ENCODE measurements around the gene SDK2.
"Not testable (repeated sequence)": the region's sequence is repeated elsewhere in the genome, so short reads cannot be mapped to it uniquely, and the experiment has no call there.

SDK2 gene

DNA sequence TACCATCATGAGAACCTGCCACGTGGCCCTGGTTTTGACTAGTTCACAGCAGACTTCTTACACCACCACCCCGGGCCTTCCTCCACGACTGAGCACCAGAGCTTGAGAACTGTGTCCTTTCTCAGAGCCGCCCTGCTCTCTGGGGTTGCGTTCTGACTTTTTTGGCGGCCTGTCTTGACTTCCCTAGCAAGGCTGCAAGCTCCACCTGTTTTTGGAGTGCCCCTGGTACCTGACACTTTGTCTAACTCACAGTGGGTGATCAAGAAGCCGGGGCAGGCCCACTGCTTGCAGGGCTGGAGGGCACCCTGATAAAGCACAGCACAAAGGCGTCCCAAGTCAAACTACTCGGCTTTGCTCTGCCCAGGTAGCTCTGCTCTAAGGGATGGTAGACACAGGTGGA, 154.3 kb downstream of the SDK2 start:
- DNase-seq (ENCODE audit: low read depth in 2 of 2) = no peak

DNA sequence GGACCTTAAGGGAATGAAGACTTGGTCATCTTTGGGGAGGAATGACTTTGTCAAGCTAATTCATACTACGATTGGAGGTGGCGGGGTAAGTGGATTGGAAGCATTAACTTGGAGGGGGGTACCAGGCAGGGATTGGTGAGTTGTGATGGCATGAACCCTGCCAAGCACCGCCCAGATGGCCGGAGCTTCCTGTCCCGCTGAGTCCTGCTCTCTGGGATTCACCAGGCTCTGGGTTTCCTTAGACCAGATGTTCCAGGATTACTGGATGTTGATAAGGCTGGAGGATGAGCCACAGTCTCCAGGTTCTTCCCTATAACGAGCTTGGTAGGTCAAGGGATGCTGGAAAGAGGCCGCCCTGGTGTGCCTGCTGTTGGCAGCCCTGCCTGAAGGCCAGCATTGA, 154.9 kb downstream of the SDK2 start:
- no peak for DNase-seq (ENCODE audit: low read depth in 2 of 2)

DNA sequence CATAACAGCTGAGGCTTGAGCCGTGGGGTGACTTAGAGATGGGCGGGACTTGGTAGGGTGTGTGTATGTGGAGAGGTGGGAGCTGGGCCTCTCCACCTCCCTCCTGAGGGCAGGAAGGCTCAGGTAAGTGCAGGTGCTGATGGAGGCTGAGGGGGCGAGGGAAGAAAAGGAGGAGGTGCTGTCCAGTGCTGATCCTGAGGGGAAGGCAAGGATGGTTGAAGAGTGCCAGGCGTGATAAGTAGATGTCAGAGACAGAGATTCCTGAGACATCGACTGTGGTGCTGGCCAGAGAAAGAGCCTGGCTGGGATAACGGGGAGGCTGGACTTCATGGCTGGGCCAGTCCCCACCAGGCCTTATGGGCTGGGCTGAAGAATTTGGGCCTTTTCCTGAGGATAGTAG, 159.1 kb downstream of the SDK2 start:
- no peak for DNase-seq (ENCODE audit: low read depth in 2 of 2)

DNA sequence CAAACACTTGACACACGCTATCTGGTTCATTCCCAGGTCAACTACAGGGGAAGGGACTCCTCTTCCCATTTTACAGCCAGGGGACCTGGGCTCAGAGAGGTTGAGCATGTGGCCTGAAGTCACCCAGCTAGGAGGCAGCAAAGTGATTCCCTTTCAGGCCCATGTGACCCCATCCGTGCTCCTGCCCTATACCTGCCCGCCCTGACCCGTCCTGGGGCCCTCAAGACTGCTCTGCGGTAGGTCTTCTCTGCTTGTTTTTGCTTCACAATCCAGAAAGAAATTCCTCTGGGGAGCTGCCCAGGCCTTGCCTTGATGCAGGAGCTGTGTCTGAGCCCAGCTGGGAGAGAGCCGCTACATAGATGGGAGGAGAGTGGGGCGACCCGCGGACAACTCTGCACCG, 161.4 kb downstream of the SDK2 start:
- DNase-seq (ENCODE audit: low read depth in 2 of 2) = no peak

DNA sequence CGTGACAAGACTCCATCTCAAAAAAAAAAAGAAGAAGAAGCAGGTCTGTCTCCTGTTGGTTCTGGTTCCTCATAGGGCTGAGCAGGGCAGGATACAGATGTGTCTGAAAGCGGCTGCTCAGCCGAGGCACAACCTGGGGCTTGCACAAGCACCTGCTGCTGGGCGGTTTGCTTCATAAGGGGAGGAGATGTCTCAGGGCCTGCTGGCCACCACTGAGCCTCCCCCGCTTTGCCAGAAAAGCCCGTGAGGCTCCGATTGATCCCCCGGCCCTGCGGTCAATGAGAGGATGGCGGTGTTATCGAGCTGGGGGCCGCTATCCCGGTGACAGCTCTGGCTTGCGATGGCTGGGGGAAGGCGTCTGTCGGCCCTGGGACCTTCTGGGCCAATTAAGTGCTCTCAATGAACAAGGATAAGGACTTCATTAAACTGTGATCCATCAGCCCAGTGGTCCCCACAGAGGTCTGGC, 162.0 kb downstream of the SDK2 start:
- DNase-seq (ENCODE audit: low read depth in 2 of 2) = no peak

DNA sequence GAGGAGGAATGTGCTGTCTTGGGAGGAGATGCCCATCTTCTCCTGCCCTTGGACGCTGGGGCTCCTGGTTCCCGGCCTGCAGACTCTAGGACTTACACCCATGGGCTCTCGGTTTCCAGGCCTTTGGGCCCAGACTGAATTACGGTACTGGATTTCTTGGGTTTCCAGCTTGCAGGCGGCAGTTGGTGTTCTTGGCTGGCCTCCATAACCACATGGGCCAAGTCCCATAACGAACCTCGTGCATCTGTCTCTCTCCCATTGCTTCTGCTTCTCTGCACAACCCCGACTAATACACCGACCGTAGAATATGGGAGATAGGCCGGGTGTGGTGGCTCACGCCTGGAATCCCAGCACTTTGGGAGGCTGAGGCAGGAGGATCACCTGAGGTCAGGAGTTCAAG, 162.6 kb downstream of the SDK2 start:
- DNase-seq (ENCODE audit: low read depth in 2 of 2) = no peak

DNA sequence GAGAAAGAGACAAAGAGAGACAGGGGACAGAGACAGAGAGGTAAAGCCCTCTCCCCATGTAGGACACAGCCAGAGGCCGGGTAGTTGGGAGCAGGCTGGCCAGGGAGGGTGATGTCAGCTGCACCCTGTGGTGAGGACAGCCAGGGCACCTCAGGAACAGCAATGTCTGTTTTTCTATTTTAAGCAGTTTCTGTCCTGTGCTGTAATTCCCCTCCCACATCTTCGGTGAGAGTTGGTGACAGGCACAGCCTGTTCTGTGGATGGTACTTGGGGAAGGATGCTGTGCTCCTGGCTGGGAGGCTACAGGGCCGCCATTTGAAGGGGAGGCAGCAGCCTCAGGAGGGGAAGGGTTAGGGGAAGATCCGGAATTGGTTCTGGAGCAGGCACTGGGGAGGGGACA, 163.5 kb downstream of the SDK2 start:
- DNase-seq (ENCODE audit: low read depth in 2 of 2) = no peak

DNA sequence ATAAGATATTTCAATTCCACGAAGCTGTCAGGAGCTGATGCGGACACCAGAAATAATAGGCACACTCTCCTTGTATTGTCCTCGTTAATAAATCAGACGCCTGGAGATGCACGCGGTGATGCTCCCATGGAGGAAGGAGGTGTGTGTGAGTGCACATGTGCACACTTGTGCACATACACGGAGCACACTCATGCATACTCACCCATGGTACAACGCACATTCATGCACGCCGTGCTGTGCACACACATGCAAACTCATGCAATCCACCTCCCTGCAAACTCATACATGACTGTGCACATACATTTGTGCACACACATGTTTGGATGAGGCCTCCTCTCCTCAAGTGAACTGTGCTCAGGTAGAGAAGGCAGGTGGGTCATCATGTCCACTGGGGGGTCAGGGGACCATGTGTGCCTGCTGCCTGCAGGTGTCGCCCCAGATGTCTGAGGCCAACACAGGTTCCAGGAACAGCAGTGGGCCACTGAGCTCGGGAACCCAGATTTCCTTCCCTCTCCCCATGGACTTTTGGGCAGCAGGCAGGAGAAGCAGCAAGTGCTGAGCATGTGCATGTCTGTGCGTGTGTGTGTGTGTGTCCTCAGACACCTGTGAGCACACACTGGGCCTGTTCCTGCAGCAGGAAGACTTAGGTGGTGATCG, 165.3 kb downstream of the SDK2 start:
- no peak for DNase-seq (ENCODE audit: low read depth in 2 of 2)

DNA sequence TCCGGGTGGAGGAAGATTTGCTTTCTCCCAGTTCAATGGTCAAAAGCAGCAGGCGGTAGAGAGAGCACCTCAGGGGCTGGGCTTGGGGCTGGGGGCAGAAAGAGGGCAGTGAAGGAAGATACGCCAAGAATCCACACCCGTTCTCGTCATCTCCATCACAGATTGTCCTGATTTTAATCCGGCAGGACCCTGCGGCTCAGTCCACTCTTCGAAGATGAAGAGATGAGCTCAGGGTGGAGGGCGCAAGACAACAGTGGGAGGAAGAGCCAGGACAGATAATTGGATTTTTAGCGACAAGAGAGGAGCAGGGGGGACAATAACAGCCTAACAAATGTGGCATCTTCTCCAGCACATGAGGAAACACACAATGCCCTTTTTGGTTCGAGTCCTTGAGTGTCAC, 165.9 kb downstream of the SDK2 start:
- DNase-seq (ENCODE audit: low read depth in 2 of 2) = no peak

DNA sequence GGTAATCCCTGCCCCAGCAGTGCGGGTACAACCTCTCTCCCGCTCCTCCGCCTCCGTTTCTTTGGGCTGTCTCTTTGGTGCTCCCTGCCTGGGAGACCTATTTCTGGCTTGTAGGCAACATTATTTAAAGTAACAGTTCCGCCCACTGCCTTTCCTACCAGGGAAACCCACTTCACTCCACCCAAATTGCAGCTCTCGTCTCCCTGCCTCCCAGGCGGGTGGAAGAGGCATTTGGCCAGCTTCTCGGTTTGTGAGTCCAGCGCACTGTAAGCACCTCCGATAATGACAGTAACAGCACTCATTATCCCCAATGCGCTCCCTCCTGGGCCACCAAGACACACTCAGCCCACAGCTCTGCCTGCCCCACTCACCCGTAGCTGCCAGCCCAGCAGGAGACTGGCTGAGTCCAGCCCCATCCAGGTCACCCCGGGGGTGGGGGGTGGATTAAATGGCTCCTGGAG, 167.3 kb downstream of the SDK2 start:
- DNase-seq (ENCODE audit: low read depth in 2 of 2) = no peak

DNA sequence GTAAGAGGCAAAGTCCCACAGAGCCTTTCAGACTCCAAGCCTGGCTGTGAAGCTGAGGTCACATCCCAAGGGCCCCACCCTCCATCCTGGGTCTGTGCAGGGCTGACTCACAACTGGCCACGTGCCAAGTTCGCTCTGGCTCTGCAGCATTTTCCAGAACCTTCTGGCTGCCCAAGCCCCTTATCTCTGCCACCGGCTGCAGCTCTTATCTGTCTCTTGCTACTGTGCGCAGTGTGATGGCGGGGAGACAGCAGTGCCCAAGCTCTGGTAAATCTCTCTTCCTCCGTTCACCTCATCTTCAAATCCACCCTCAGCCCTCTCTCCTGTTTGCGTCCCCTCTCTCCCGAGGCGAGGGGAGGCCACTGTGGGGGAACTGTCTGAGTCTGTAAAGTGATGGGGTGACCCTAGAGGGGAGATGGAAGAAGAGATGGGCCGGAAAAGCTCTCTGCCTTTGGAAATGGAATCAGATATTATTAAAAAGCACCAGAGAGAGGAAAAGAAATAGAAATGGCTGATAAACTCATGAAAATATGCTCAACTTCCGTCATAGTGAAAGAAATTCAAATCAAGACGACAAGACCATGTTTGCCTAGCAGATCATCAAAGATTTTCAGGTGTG, 169.8 kb downstream of the SDK2 start:
- no peak for DNase-seq (ENCODE audit: low read depth in 2 of 2)

DNA sequence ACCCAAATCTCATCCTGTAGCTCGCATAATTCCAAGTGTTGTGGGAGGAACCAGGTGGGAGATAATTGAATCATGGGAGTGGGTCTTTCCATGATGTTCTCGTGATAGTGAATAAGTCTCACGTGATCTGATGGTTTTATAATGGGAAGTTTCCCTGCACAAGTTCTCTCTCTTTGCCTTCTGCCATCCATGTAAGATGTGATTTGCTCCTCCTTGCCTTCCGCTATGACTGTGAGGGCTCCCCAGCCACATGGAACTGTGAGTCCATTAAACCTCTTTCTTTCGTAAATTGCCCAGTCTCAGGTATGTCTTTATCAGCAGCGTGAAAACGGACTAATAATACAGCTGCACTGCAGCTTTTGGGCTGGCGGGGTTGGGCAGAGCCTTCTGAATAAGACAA, 171.5 kb downstream of the SDK2 start:
- not testable (repeated sequence) for DNase-seq (ENCODE audit: low read depth in 2 of 2)

DNA sequence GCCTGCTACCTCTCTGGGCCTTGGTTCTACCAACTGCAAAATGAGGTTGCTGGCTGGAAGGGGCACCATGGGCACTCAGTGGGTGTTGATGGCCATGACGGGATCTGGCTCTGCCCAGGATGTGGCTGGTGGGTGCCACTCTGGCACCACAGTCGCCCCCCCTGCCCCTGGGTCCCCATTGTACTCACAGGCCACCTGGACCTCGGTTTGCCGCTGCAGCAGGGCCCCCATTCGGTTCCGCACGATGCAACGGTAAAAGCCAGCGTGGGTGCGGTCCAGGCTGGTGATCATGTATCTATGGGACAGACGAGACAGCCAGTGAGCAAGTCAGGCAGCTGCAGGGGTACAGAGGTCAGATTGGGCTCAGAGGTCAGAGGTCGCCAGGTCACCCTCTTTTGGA, 172.3 kb downstream of the SDK2 start:
- no peak for DNase-seq (ENCODE audit: low read depth in 2 of 2)

DNA sequence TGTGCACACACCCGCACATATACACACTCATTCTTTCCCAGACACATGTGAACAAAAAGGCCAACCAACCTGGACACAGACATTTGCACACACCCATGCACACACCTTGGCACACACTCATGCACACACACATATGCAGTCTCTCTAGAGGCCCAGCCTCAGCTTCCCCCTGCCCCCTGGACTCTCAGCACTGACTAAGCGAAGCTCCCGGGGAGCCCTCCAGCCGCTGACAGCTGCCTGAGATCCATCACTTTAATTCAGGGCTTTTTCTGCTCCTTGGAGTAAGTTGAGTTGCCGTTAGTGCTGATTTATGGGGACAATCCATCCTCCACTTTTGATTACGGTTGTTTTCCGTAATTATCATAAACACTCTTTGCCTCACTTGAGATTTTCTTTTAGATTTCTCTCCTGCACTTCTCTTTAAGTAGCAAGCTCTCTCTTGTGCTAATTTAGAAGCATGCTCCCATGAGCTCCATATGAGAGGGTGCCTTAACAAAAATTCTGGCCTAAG, 173.9 kb downstream of the SDK2 start:
- DNase-seq (ENCODE audit: low read depth in 2 of 2) = no peak

DNA sequence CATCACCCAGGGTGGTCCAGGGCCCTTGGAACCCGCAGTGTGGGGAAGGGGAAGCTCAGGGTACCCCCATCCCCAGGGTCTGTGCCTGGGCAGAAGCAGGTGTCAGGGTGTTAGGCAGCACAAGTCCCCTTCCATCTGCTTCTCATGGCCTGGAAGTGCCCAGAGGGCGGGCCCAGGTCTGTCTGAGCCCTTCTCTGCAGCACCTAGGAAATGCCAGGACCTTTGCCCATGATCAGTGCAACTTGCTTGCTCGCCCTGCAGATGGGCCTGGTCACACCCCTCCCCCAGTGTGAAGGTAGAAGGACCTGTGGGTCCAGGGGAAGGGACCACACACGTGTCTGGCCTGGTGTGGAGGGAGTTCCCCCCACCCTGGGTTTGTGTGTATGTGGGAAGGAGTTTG, 174.9 kb downstream of the SDK2 start:
- DNase-seq (ENCODE audit: low read depth in 2 of 2) = no peak

DNA sequence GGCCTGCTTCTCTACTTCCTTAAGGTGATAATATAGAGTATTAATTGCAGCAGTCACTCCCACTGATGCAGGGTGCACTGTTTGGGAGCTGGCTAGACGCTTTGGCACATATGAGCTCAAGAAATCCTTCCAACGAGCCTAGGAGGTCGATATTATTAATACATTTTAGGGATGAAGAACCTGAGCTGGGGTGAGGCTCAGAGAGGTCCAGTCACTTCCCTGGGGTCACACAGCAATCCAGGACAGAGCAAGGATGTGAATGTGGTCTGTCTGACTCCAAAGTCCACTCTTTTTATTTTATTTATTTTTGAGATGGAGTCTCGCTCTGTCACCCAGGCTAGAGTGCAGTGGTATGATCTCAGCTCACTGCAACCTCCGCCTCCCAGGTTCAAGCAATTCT, 176.0 kb downstream of the SDK2 start:
- DNase-seq (ENCODE audit: low read depth in 2 of 2) = no peak

DNA sequence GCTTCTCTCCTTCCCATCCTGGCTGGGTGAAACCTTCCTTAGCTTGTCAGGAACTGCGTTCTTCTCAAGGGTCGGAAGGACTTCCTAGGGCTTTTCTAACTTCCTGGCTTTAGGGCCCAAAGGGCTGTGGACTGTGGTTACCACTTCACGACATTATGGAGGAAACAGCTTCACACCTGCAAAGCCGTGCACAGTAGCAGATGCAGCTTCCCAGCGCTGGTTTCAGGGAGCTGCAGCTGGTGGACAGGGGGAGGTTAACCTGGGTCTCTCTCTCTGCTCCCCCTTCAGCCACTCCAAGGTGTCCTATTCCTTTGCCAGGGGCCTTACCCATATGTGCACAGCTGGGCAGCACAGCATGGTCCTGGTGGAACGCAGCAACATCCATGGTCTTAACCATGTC, 176.6 kb downstream of the SDK2 start:
- DNase-seq (ENCODE audit: low read depth in 2 of 2) = no peak

DNA sequence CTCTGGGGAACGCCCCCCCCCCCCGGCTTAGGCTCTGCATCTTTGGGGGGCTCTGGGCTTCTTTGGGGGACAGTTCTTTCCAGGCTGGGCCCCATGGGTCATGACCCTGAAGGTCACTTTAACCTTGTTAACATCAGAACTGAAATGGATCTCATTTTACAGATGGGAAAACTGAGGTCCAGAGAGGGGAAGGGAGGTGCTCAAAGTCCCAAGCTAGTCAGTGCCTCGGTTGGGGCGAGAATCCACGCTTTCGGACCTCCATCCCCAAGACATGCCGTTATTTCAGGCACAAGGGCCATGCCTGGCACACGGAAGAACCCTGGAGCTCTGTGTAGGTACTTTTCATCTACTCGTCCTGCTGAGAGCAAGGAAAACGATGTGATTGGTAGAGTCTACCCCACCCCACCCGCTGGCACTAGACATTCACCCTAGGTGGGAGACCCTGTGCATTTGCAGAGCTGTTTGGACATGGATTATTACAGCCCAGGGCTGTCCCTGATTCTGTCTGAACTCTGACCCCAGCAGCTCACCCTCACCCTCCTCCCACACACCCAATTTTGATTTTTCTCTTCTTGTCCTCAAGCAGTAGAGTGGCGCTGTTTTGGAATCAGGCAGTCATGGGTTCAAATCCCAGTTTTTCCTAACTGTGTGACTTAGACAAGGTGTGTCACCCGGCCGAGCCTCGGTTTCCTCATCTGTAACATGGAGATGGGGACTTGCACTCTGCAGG, 177.4 kb downstream of the SDK2 start:
- no peak for DNase-seq (ENCODE audit: low read depth in 2 of 2)

DNA sequence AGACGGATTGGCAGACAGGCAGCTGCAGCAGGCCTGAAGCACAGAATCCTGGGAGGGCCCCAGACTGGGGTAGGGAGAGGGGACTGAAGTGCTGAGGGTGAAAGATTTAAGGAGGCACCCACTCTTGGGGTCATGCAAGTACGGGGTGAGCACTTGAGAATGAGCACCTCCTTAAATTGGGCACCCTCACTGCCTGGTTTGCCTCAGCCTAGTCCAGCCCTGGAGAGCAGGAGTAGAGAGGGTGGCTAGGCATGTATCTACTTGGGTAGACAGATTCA, 178.4 kb downstream of the SDK2 start:
- no peak for DNase-seq (ENCODE audit: low read depth in 2 of 2)

DNA sequence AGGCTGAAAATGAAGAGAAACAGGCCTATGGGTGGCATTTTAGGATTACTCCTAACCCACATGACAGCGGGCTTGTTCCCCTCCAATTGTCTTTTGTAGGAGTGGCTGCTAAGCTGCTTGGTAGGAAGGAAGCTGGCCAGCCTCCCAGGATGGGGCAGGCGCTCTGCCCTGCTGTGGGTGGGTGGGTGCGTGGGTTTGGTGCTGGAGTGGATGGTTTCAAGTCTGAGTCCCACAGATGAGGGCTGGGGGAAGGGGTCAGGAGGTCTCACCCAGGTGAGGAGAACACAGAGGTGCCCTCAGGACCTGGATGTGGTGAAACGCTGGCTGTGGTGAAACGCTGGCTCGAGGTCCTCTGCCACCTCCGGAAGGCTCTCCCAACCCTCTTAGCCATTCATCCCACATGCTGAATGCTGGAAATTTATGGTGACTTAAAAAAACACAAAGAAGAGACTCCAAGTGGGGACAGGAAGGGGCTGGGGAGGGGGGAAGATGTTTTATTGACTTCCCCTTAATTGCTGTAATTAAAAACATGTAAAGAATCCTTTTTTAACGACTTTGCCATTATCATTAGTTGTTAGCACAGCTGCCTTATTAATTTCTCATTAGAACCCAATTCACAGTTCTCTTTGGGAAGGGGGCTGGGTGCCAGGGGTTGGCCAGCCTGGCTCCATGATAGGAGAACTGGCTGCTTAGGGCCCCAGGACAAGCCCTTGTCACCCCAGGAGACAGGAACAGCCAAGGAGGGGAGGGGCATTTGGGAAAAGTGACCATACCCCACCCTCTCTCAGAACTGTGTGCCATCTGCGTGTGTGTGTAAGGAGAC, 178.9 kb downstream of the SDK2 start:
- DNase-seq (ENCODE audit: low read depth in 2 of 2) = no peak

DNA sequence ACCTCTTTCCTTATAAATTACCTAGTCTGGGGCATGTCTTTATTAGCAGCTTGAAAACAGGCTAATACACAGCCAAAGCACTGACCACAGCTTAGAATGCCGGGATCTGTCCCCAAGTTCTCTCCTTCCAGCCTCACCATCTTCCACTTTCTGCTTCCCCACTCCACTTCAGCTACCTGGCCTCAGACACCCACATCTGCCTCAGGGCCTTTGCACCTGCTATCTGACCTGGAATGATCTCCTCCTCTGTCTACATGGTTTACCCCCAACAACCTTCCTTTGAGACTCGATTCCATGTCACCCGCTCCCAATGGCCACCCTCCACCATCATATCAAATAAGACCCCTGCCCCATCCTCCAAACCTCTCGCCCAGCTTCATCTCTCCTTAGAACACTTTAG, 179.8 kb downstream of the SDK2 start:
- DNase-seq (ENCODE audit: low read depth in 2 of 2) = no peak

DNA sequence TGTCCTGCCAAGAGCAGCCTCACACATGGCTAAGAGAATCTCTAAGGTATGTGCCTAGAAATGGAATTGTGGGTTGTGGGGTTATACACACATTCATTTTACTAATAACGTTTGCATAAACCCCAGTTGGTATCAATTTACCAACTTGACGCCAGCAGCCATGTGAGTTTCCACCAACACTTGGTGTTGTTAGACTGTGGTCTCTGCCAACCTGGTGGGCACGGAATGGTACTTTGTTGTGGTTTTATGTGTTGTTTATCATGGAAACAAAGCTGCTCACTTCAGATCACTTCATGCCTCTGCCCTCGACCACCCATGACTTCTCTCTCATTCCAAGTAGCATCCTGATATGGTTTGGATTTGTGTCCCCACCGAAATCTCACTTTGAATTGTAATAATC, 180.4 kb downstream of the SDK2 start:
- no peak for DNase-seq (ENCODE audit: low read depth in 2 of 2)

Data from activated CD4-positive, alpha-beta T cell treated with anti-CD3 and anti-CD28 coated beads for 24 hours (primary cell).